H1 (cell line): ENCODE data around the gene SKA3. TPM values are rescaled to one million over a fixed set of nuclear protein-coding genes. Genes with fewer than 3 reads are reported as not detected.
"Not testable (repeated sequence)": the region's sequence is repeated elsewhere in the genome, so short reads cannot be mapped to it uniquely, and the experiment has no call there.

Experiments used
- CTCF ChIA-PET: fragments of 300-600 bp; sonication (Branson Sonifier 250); formaldehyde crosslinking; loops from one replicate; lab custom pipeline; 2021; ENCODE audit not compliant: partially characterized antibody; lab: Charles Lee
- POLR2A ChIA-PET: fragments of 300-600 bp; sonication (Branson Sonifier 250); formaldehyde crosslinking; loops from one replicate; lab custom pipeline; 2021; ENCODE audit warnings: inconsistent platforms; ENCODE audit not compliant: partially characterized antibody; lab: Charles Lee
- DNase-seq, 2 experiments: peaks; one replicate each; pipeline versions ENCODE4 v3.0.0 to v3.0.0-alpha.2; 2010 to 2022; ENCODE audit warnings: low spot score in 2 of 2, low read depth in 1 of 2, mixed read lengths in 1 of 2
- FAIRE-seq: peaks from 2 replicates; lab custom pipeline; 2011; peaks lifted over from hg19 to GRCh38; lab: Jason Lieb, UNC
- H2AFZ ChIP-seq: 2 replicates; pipeline ENCODE4 v1.8.1; 2012; ENCODE audit warnings: low read length, inconsistent platforms
- H2AK5ac ChIP-seq: 2 replicates; pipeline ENCODE4 v1.6.1; 2013; ENCODE audit warnings: low read depth, low read length
- H2BK120ac ChIP-seq: replicated peaks from 2 replicates; pipeline ENCODE3; 2013; ENCODE audit warnings: low read depth, low read length, inconsistent platforms
- H2BK12ac ChIP-seq: 2 replicates; pipeline ENCODE4 v1.6.1; 2013; ENCODE audit warnings: low read depth, low read length
- H2BK15ac ChIP-seq: 2 replicates; pipeline ENCODE4 v1.6.1; 2013; ENCODE audit warnings: low read length
- H2BK20ac ChIP-seq: 2 replicates; pipeline ENCODE4 v1.6.1; 2013; ENCODE audit warnings: low read length
- H2BK5ac ChIP-seq: 2 replicates; pipeline ENCODE4 v1.6.1; 2013; ENCODE audit warnings: low read depth, low read length
- H3K14ac ChIP-seq: 2 replicates; pipeline ENCODE4 v1.6.1; 2013; ENCODE audit warnings: inconsistent platforms; ENCODE audit not compliant: insufficient read length
- H3K18ac ChIP-seq: 2 replicates; pipeline ENCODE4 v1.6.1; 2013; ENCODE audit warnings: low read length; ENCODE audit errors: extremely low read depth
- H3K23ac ChIP-seq: 2 replicates; pipeline ENCODE4 v1.6.1; 2013; ENCODE audit warnings: inconsistent platforms; ENCODE audit not compliant: insufficient read length
- H3K23me2 ChIP-seq: 2 replicates; pipeline ENCODE4 v1.6.1; 2013; ENCODE audit warnings: low read depth, low read length
- H3K27ac ChIP-seq: 2 replicates; pipeline ENCODE4 v1.6.1; 2011; ENCODE audit warnings: low read depth, low read length, inconsistent platforms
- H3K27me3 ChIP-seq, 4 experiments: replicated peaks in 1 of 4; 1 replicate in 1 of 4; 2 replicates in 3 of 4; pipeline versions ENCODE4 v1.6.1 to v1.8.1; 2011 to 2013; ENCODE audit warnings: low read length in 3 of 4, mild to moderate bottlenecking in 3 of 4, inconsistent platforms in 2 of 4, mixed read lengths in 2 of 4, moderate library complexity in 1 of 4; ENCODE audit not compliant: control insufficient read depth in 3 of 4, insufficient read depth in 3 of 4; ENCODE audit errors: extremely low read depth in 1 of 4
- H3K36me3 ChIP-seq, 4 experiments: 2 replicates each; pipeline versions ENCODE4 v1.6.1 to v1.8.1; 2011 to 2013; ENCODE audit warnings: mild to moderate bottlenecking in 4 of 4, low read length in 3 of 4, moderate library complexity in 2 of 4, control low read depth in 1 of 4, inconsistent platforms in 1 of 4; ENCODE audit not compliant: insufficient read depth in 4 of 4, control insufficient read depth in 2 of 4
- H3K4ac ChIP-seq: replicated peaks from 2 replicates; pipeline ENCODE3; 2013; ENCODE audit warnings: low read length, low read depth, mixed read lengths, inconsistent platforms; ENCODE audit not compliant: insufficient read length
- H3K4me1 ChIP-seq, 4 experiments: replicated peaks in 1 of 4; 1 replicate in 1 of 4; 2 replicates in 3 of 4; pipeline versions ENCODE4 v1.6.1 to v1.8.1; 2011 to 2013; ENCODE audit warnings: low read length in 3 of 4, inconsistent platforms in 2 of 4, mixed read lengths in 1 of 4; ENCODE audit not compliant: insufficient read depth in 4 of 4, control insufficient read depth in 3 of 4
- H3K4me2 ChIP-seq, 2 experiments: 2 replicates each; pipeline versions ENCODE4 v1.6.1 to v1.8.1; 2011 to 2013; ENCODE audit warnings: low read depth in 2 of 2, low read length in 2 of 2, control low read depth in 1 of 2, inconsistent platforms in 1 of 2, mild to moderate bottlenecking in 1 of 2; ENCODE audit not compliant: insufficient read depth in 1 of 2
- H3K4me3 ChIP-seq, 4 experiments: fragments of 200-600, 300-600 bp in 1 of 4; sonication (generic), shearing (Covaris generic), sonication (Bioruptor Twin) in 1 of 4; 2 replicates each; pipeline versions ENCODE4 v1.5.1 to v1.8.1; 2011 to 2016; ENCODE audit warnings: low read length in 4 of 4, low read depth in 3 of 4, control low read depth in 2 of 4, inconsistent platforms in 2 of 4, mild to moderate bottlenecking in 2 of 4, mixed read lengths in 1 of 4, moderate library complexity in 1 of 4; ENCODE audit not compliant: insufficient read depth in 2 of 4; ENCODE audit errors: extremely low read depth in 1 of 4
- H3K56ac ChIP-seq: replicated peaks from 2 replicates; pipeline ENCODE3; 2013; ENCODE audit warnings: low read depth, mild to moderate bottlenecking, mixed read lengths, low read length, inconsistent platforms; ENCODE audit not compliant: insufficient read length
- H3K79me1 ChIP-seq: 2 replicates; pipeline ENCODE4 v1.6.1; 2013; ENCODE audit warnings: low read depth, low read length, control low read depth
- H3K79me2 ChIP-seq, 2 experiments: 2 replicates each; pipeline versions ENCODE4 v1.6.1 to v1.8.1; 2012 to 2013; ENCODE audit warnings: low read length in 2 of 2, mild to moderate bottlenecking in 2 of 2, inconsistent platforms in 1 of 2; ENCODE audit not compliant: insufficient read depth in 2 of 2, control insufficient read depth in 1 of 2
- H3K9ac ChIP-seq, 4 experiments: replicated peaks in 1 of 4; 1 replicate in 1 of 4; 2 replicates in 3 of 4; pipeline versions ENCODE4 v1.6.1 to v1.8.1; 2011 to 2013; ENCODE audit warnings: low read depth in 3 of 4, low read length in 3 of 4, control low read depth in 2 of 4, mild to moderate bottlenecking in 2 of 4, moderate library complexity in 2 of 4, inconsistent platforms in 1 of 4; ENCODE audit errors: extremely low read depth in 1 of 4
- H3K9me3 ChIP-seq, 2 experiments: 2 replicates each; pipeline versions ENCODE4 v1.6.1 to v1.8.1; 2012 to 2013; ENCODE audit warnings: mild to moderate bottlenecking in 2 of 2, moderate library complexity in 2 of 2, control low read depth in 1 of 2, inconsistent platforms in 1 of 2, low read depth in 1 of 2, low read length in 1 of 2, mixed read lengths in 1 of 2; ENCODE audit not compliant: insufficient read depth in 2 of 2
- H4K20me1 ChIP-seq, 2 experiments: replicated peaks in 1 of 2; 2 replicates each; pipeline versions ENCODE3 to v1.8.1; 2011 to 2013; ENCODE audit warnings: inconsistent platforms in 2 of 2, low read length in 2 of 2, mild to moderate bottlenecking in 1 of 2; ENCODE audit not compliant: insufficient read depth in 2 of 2, control insufficient read depth in 1 of 2
- H4K5ac ChIP-seq: 2 replicates; pipeline ENCODE4 v1.6.1; 2013; ENCODE audit warnings: low read length, low read depth, mixed read lengths, inconsistent platforms; ENCODE audit not compliant: insufficient read length
- H4K8ac ChIP-seq: 2 replicates; pipeline ENCODE4 v1.8.0; 2013; ENCODE audit warnings: mild to moderate bottlenecking, moderate library complexity, low read length, inconsistent platforms; ENCODE audit not compliant: insufficient read depth; ENCODE audit errors: extremely low read depth
- H4K91ac ChIP-seq: replicated peaks from 2 replicates; pipeline ENCODE3; 2013; ENCODE audit warnings: low read length, mixed read lengths, inconsistent platforms; ENCODE audit not compliant: insufficient read length
- WGBS, 2 experiments: shearing (Covaris generic) in 1 of 2; methylation state at CpG; one replicate each; pipeline versions ENCODE4 v1.1.6 to v1.1.7; 2013 to 2015; ENCODE audit warnings: low lambda C conversion rate in 2 of 2, mixed read lengths in 2 of 2, inconsistent platforms in 1 of 2, low coverage in 1 of 2, missing lambda C conversion rate in 1 of 2; ENCODE audit not compliant: insufficient replicate concordance in 2 of 2, insufficient coverage in 1 of 2, insufficient read length in 1 of 2; ENCODE audit errors: extremely low coverage in 1 of 2, missing lambda C conversion rate in 1 of 2; 5-methylcytosine and 5-hydroxymethylcytosine counted together
- polyA plus RNA-seq, 7 experiments: library from polyadenylated mRNA; depleted of rRNA in 3 of 7; stranded (reverse) in 5 of 7; unstranded in 2 of 7; fragments of >200 nt in 5 of 7; fragments of 200-250 nt in 2 of 7; gene quantifications; 1 replicate in 5 of 7; 2 replicates in 1 of 7; 4 replicates in 1 of 7; pipeline versions ENCODE4 v1.2.1 to v1.2.3, GENCODE V29; 2011 to 2013; ENCODE audit warnings: missing spikeins in 2 of 7, mixed read lengths in 2 of 7
- total RNA-seq: library from RNA; stranded (reverse); fragmentation: NEBNext Ultra II Directional; extraction: Animal tissue kit (Norgen Biotek cat#: 25700); gene quantifications from 2 replicates; pipeline ENCODE4 v1.2.1, GENCODE V29; 2021

SKA3 gene
- total and polyA plus RNA-seq, 2 of the 8 experiments (the other 6 are each of a cell fraction or from before 2014, with no cell fraction given): 32.3 to 63.7 TPM

- H4K91ac ChIP-seq, H4K20me1 ChIP-seq, H3K23ac ChIP-seq, FAIRE-seq, H2BK20ac ChIP-seq, POLR2A ChIA-PET, H3K4me2 ChIP-seq, H3K56ac ChIP-seq, H3K23me2 ChIP-seq, H2AFZ ChIP-seq, CTCF ChIA-PET, H2BK120ac ChIP-seq, H4K8ac ChIP-seq, H2BK12ac ChIP-seq, H3K18ac ChIP-seq, H3K4me3 ChIP-seq, H2BK15ac ChIP-seq, H3K79me1 ChIP-seq, H2AK5ac ChIP-seq, H3K27ac ChIP-seq, H3K9ac ChIP-seq, H3K9me3 ChIP-seq, H3K4ac ChIP-seq, DNase-seq, H3K27me3 ChIP-seq, H2BK5ac ChIP-seq, H3K4me1 ChIP-seq, H3K14ac ChIP-seq, H4K5ac ChIP-seq: not testable (repeated sequence)
- Histone ChIP-seq H3K36me3 (peaks cover 3 to 17% (median 5%) of the 10 kb centered on the region in 4 experiments; a peak in 6 of 8 replicates), H3K79me2 (peaks cover 7 to 74% of the 10 kb centered on the region in 2 experiments)
- 0% methylated on average over 1 of the region's 1 CpG; no CpG with 5 or more reads in 1 of the 2 experiments for WGBS, 2 experiments
Measured at GRCh38 chr13:21173767-21174166, 2.6 kb downstream of the SKA3 start.
